ENCODE measurements around the gene PARN.
"Not testable (repeated sequence)": the region's sequence is repeated elsewhere in the genome, so short reads cannot be mapped to it uniquely, and the experiment has no call there.

Gene PARN

GRCh38 chr16:14566599-14566998, 63.5 kb downstream of the PARN start:
- DNase-seq: no peak

DNA sequence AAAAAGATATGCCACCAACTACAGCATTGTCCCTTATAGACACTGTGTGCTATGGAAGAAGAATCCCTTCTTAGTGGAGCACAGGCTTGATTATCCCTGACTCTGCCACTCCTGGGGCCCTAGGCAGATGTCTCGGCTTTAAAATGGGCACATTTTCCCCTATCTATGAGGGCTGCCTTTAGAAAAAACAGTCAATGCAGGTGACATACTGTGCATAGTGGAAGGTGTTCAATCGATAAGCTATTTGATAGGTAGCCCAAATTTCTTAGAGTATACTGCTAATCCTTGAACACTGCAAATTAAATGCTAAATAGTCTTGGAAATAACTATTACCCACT, 64.4 kb downstream of the PARN start:
- no peak for DNase-seq

- no peak for DNase-seq
Measured at GRCh38 chr16:14564861-14565687, 65.0 kb downstream of the PARN start.

- no peak for DNase-seq
Measured at GRCh38 chr16:14564323-14564722, 65.7 kb downstream of the PARN start.

DNA sequence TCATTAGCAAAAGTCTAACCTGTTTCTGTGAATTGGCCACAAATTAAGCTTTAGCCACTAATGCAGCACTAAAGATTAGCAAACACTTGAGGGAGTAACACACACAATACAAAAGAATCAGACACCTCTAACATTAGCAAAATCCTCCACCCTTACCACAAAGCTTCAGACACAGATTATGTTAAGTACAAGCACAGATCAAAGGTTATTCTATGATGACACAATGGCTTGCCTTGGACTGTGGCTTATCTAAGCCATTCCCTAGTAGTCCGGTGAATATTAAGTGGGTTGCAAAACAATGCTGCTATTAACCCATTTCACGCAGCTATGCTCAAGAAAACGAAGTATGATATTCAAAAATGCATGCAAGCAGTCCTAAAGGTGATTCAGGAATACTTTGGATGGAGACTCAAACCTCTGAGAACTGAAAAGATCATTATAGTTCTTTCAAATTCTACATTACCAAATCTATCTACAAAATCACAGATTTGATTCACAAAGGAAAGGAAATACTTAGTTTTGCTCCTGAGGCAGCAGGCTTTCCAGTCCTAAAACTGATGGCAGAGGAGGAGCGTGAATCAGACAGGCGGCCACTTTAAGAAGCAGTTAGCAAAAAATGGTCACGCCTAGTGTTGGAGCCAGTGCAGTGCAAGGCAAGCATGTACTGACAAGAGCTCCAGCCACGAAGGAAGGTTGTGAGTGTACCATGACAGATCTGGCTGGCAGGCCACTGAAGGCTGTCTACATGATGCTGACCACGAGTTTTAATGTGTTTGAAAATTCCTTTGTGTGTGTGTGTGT, 67.2 kb downstream of the PARN start:
- DNase-seq: no peak

GRCh38 chr16:14560523-14560922, 69.5 kb downstream of the PARN start:
- DNase-seq: no peak

- DNase-seq: no peak
Measured at GRCh38 chr16:14559809-14560241, 70.2 kb downstream of the PARN start.

GRCh38 chr16:14553447-14553846, 76.6 kb downstream of the PARN start:
- DNase-seq: no peak

GRCh38 chr16:14549789-14550153, 80.3 kb downstream of the PARN start:
- no peak for DNase-seq

- DNase-seq: no peak
Measured at GRCh38 chr16:14548933-14549788, 80.9 kb downstream of the PARN start.

GRCh38 chr16:14545346-14545884, 84.6 kb downstream of the PARN start:
- no peak for DNase-seq

- not testable (repeated sequence) for DNase-seq
Measured at GRCh38 chr16:14544846-14545245, 85.2 kb downstream of the PARN start.

GRCh38 chr16:14539631-14540030, 90.4 kb downstream of the PARN start:
- DNase-seq: no peak

DNA sequence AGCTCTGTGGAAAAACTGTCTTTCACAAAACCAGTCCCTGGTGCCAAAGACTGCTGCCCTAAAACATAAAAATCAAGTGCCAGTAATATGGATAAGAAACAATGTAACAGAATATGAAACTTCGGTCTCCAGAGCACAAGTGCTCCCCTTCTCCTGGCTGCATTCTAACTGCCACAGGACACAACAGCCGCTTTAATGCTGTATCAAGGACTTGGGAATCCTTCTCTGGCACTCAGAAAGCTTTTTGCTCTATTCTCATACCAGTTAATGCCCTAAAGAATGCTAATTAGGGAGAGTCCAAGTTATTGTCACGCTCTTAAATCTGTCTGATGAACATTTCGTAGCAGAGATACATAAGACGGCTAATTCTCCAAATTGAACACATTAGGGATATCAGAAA, 90.9 kb downstream of the PARN start:
- DNase-seq: no peak

DNA sequence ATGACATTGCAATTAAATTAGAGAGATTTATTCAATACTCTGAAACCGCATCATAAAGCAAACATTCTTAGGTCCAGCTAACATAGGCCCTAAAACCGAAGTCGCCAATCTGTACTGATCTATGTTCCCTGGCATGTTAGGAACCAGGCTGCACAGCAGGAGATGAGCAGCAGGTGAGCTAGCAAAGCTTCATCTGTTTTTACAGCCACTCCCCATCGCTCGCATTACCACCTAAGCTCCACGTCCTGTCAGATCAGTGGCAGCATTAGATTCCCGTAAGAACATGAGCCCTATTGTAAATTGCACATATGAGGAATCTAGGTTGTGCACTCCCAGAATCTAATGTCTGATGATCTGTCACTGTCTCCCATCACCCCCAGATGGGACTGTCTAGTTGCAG, 91.5 kb downstream of the PARN start:
- no peak for DNase-seq

GRCh38 chr16:14531613-14532012, 98.4 kb downstream of the PARN start:
- no peak for DNase-seq

DNA sequence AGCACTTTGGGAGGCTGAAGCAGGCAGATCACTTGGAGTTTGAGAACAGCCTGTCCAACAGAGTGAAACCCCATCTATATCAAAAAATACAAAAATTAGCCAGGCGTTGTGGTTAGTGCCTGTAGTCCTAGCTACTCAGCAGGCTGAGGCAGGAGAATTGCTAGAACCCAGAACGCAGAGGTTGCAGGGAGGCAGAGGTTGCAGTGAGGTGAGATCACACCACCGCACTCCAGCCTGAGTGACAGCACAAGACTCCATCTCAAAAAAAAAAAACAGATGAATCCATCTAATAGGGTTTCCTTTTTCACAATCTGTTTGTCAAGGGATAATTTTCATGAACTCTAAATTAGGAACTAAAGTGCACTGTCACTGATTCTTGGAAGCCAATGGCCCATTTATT, 99.0 kb downstream of the PARN start:
- DNase-seq: no peak

- DNase-seq: no peak
Measured at GRCh38 chr16:14530046-14530445, 100.0 kb downstream of the PARN start.

DNA sequence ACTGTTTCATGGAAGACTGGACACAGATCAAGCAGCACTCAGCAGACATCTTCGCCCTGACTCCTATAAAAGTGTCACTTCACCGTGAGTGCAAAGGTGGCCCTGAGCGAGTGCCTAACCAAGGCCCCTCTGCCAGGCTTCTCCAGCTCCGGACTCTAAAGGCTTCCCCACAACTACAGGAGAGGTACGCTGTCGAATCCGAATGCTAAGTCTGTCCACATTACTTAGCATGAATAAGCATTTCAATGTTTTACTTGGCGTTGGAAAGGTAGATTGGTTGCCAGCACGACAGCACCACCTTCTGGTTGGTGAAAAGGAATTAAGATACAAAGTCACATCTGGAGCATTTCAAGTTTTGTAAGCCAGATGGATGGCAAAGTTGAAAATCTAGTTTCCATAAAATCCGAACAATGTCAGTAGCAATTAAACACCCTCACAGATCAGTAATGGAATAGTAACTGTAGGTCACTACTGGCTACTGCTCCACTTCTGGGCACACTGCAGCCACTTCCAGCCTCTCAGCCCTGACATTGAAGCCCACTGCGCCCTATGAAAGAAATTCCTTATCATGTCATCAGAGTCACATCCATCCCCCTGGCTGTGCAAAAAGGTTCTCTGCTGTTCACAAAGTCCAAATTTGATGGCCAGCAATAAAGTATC, 100.9 kb downstream of the PARN start:
- DNase-seq: peak; percentile 28 to 34

DNA sequence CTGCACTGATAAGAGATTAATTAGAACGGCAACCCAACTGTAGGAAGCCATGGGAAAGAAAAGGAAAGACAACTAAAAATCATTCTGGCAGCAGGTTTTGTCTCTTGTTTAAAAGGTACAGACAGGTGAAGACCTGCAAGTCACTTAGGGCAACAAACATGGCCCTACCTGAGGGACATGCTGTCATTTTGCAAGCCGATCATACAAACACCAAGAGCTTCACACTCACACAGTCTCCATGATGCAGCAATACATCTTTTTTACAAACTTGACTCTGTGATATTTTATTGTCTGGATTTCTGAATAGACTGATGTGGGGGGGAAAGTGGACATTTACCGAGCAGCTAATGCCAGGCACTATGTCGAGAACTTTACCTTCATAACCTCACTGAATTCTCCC, 101.8 kb downstream of the PARN start:
- DNase-seq: no peak

- no peak for DNase-seq
Measured at GRCh38 chr16:14527411-14528044, 102.5 kb downstream of the PARN start.

DNA sequence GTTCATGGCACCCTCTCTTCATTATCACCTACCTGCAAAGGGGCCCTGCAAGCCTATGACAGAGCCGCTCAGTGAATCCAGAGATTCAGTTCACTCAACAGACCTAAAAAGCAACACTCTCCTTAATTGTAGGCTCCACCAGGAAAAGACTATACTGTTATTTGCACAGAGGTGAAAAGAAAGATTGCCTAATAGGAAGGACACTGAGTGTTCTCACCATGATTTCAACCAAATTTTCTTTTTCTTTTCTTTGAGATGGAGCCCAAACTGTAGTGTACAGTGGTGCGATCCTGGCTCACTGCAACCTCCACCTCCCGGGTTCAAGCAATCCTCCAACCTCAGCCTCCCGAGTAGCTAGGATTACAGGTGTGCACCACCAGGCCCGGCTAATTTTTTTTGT, 104.5 kb downstream of the PARN start:
- DNase-seq: no peak
